ENCODE measurements around the gene NLGN4Y. TPM values are rescaled to one million over a fixed set of nuclear protein-coding genes. Genes with fewer than 3 reads are reported as not detected.

NLGN4Y gene
- total and polyA plus RNA-seq, 10 donors = 0.35 to 11.1 (median 1.8) TPM; not detected in 6

DNA sequence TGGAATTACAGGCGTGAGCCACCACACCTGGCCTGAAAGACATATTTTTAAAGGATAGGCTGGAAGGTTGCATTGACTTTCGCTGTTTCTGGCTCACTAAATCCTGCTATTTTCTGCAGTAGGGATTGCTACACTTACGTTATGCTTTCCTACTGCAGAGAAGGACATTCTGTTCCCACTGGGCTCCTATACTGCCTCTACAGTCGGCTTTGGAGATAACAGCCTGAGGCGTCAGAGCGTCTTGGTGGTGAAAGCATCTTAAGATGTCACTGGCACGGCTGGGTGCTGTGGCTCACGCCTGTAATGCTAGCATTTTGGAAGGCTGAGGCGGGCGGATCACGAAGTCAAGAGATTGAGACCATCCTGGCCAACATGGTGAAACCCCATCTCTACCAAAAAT lies 77.0 kb downstream of the NLGN4Y start:
- TF ChIP-seq POLR2AphosphoS5 (IDR thresholded peaks at IDR 0.05) (no peak), POLR2A (IDR thresholded peaks at IDR 0.05) (no peak)
- TF ChIP-seq, protein P1, sequence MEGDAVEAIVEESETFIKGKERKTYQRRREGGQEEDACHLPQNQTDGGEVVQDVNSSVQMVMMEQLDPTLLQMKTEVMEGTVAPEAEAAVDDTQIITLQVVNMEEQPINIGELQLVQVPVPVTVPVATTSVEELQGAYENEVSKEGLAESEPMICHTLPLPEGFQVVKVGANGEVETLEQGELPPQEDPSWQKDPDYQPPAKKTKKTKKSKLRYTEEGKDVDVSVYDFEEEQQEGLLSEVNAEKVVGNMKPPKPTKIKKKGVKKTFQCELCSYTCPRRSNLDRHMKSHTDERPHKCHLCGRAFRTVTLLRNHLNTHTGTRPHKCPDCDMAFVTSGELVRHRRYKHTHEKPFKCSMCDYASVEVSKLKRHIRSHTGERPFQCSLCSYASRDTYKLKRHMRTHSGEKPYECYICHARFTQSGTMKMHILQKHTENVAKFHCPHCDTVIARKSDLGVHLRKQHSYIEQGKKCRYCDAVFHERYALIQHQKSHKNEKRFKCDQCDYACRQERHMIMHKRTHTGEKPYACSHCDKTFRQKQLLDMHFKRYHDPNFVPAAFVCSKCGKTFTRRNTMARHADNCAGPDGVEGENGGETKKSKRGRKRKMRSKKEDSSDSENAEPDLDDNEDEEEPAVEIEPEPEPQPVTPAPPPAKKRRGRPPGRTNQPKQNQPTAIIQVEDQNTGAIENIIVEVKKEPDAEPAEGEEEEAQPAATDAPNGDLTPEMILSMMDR (IDR thresholded peaks at IDR 0.05 in 8 of 11, conservative IDR thresholded peaks at IDR 0.05 in 3 of 11) = no peak
- intact Hi-C loops (cut with DNase I; ENCODE audit: low total_unique reads) = no loop called here
- Histone ChIP-seq H3K9me3 (no peaks in the 10 kb centered on the region), H3K4me1 (no peaks in the 10 kb centered on the region), H3K36me3 (no peaks in the 10 kb centered on the region), H3K27ac (no peak overlapping the region), H3K27me3 (replicated peaks in 1 of 7) (no peaks in the 10 kb centered on the region), H3K4me3 (no peak overlapping the region)
- 87 to 97% (median 87%) methylated on average over 9 to 11 of the region's 11 CpGs; no CpG with 5 or more reads in 2 of the 5 donors for WGBS, 5 donors
- no peak for DNase-seq

DNA sequence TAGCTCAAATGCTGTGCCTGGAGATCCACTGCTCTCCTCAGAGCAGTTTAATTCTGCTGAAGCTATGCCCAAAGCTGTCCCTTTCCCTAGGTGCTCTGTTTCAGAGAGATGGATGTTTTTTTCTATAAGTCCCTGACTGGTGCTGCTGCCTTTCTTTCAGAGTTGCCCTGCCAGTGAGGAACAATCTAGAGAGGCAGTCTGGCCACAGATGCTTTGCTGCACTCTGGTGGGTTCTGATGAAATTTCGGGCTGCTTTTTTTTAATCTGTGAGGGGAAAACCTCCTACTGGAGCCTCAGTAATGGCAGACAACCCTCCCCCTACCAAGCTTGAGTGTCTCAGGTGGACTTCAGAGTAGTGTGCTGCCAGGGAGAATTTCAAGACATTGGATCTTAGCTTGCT lies 93.3 kb downstream of the NLGN4Y start:
- no peak for DNase-seq
- WGBS, 5 donors = 50 to 75% methylated on average over 1 of the region's 1 CpG; no CpG with 5 or more reads in 3 of the 5 donors
- Histone ChIP-seq H3K36me3 (no peaks in the 10 kb centered on the region), H3K9me3 (no peaks in the 10 kb centered on the region), H3K27ac (no peak overlapping the region), H3K4me3 (no peak overlapping the region), H3K27me3 (replicated peaks in 1 of 7) (no peaks in the 10 kb centered on the region), H3K4me1 (no peaks in the 10 kb centered on the region)
- intact Hi-C loops (cut with DNase I; ENCODE audit: low total_unique reads) = no loop called here
- TF ChIP-seq POLR2AphosphoS5 (IDR thresholded peaks at IDR 0.05) (no peak), POLR2A (IDR thresholded peaks at IDR 0.05) (no peak)
- TF ChIP-seq, protein P1 (IDR thresholded peaks at IDR 0.05 in 8 of 11, conservative IDR thresholded peaks at IDR 0.05 in 3 of 11) = no peak

DNA sequence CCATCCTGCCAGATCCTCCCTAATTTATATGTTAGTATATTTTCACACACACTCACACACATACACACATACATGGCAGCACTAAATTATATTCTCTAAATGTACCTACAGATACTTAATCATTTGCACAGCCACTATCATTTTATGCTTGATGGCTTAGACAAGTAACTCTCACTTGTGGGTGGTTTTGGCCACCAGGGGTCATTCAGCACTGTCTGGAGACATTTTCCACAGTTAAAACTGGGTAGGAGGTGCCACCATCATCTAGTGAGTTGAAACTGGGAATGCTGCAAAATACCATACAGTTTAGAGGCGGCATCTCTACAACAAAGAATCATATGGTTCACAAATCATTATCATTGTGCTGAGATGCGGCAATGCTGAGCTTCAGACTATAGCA lies 94.2 kb downstream of the NLGN4Y start:
- WGBS, 5 donors = 94 to 100% (median 100%) methylated on average over 2 of the region's 2 CpGs; no CpG with 5 or more reads in 2 of the 5 donors
- Histone ChIP-seq H3K9me3 (no peaks in the 10 kb centered on the region), H3K4me1 (no peaks in the 10 kb centered on the region), H3K27me3 (replicated peaks in 1 of 7) (no peaks in the 10 kb centered on the region), H3K36me3 (no peaks in the 10 kb centered on the region), H3K27ac (no peak overlapping the region), H3K4me3 (no peak overlapping the region)
- DNase-seq = no peak
- intact Hi-C loops (cut with DNase I; ENCODE audit: low total_unique reads) = no loop called here
- no peak for TF ChIP-seq POLR2A (IDR thresholded peaks at IDR 0.05)
- TF ChIP-seq, protein P1 (IDR thresholded peaks at IDR 0.05 in 8 of 11, conservative IDR thresholded peaks at IDR 0.05 in 3 of 11) = no peak
- TF ChIP-seq POLR2AphosphoS5 (IDR thresholded peaks at IDR 0.05) = no peak

DNA sequence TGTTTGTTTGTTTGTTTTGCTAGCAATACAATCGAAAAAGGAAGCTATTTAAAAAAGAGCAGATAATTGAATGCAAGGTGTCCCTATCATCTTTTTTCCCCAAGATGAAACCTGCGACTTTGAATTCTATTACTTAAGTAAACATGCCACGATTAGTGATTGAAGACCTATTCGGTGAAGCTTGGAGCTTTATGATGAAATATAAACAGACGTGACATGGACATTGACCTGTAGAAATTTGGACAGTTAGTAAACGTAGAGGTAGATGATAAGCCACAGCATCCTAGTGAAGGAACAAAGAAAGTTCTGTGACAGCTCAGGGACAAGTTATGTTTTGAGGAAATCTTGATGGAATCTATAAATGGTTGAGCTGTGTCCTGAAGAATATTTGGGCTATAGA lies 103.9 kb downstream of the NLGN4Y start:
- intact Hi-C loops (cut with DNase I; ENCODE audit: low total_unique reads) = no loop called here
- Histone ChIP-seq H3K27me3 (replicated peaks in 1 of 7) (no peaks in the 10 kb centered on the region), H3K9me3 (no peaks in the 10 kb centered on the region), H3K36me3 (no peaks in the 10 kb centered on the region), H3K4me1 (no peaks in the 10 kb centered on the region), H3K27ac (no peak overlapping the region), H3K4me3 (no peak overlapping the region)
- no peak for DNase-seq
- TF ChIP-seq, protein P1 (IDR thresholded peaks at IDR 0.05 in 8 of 11, conservative IDR thresholded peaks at IDR 0.05 in 3 of 11) = no peak
- TF ChIP-seq POLR2A (IDR thresholded peaks at IDR 0.05) = no peak
- no peak for TF ChIP-seq POLR2AphosphoS5 (IDR thresholded peaks at IDR 0.05)
- 81 to 83% (median 82%) methylated on average over 6 of the region's 6 CpGs; no CpG with 5 or more reads in 2 of the 5 donors for WGBS, 5 donors
